ENCODE results near the gene RHOJ. TPM values are rescaled to one million over a fixed set of nuclear protein-coding genes. Genes with fewer than 3 reads are reported as not detected.

The RHOJ gene
- total and polyA plus RNA-seq, 3 donors from 2014 or later, result 8.3 to 18.6 (median 8.4) TPM

DNA sequence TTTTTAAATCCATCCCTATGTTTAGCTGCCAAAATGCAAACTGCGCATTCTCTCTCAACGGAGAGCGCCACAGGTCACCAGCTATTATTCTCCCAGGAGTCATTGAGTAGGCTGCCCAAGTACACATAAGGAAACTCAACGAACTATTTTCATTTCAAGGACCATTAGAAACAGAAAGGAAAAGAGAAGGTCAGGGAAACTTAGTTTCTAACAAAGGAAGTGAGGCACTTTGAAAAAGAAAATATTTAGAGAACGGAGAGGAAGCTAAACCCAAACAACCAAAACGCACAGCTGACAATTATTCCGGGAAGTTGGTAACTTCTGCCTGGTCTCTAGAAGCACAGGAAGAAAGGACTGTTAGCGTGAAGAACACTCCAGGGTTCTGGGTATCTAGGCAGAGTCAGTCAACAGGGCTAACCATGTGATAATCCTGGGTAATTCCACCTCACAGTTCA, 91.0 kb downstream of the RHOJ start:
- TF ChIP-seq, protein P1, sequence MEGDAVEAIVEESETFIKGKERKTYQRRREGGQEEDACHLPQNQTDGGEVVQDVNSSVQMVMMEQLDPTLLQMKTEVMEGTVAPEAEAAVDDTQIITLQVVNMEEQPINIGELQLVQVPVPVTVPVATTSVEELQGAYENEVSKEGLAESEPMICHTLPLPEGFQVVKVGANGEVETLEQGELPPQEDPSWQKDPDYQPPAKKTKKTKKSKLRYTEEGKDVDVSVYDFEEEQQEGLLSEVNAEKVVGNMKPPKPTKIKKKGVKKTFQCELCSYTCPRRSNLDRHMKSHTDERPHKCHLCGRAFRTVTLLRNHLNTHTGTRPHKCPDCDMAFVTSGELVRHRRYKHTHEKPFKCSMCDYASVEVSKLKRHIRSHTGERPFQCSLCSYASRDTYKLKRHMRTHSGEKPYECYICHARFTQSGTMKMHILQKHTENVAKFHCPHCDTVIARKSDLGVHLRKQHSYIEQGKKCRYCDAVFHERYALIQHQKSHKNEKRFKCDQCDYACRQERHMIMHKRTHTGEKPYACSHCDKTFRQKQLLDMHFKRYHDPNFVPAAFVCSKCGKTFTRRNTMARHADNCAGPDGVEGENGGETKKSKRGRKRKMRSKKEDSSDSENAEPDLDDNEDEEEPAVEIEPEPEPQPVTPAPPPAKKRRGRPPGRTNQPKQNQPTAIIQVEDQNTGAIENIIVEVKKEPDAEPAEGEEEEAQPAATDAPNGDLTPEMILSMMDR (IDR thresholded peaks at IDR 0.05), result no peak
- no peak for TF ChIP-seq POLR2A (IDR thresholded peaks at IDR 0.05)
- H3K4me3 ChIP-seq, result no peak overlapping the region
- intact Hi-C loops (cut with DNase I; ENCODE audit: low total_unique reads), result no loop called here
- H3K9me3 ChIP-seq, result no peaks in the 10 kb centered on the region
- H3K27ac ChIP-seq, result no peak overlapping the region
- H3K36me3 ChIP-seq (ENCODE audit: low read depth, missing control alignments), result no peaks in the 10 kb centered on the region
- DNase-seq, result no peak
- 70 to 72% methylated on average over 8 of the region's 8 CpGs for WGBS, 2 donors
- no peaks in the 10 kb centered on the region for H3K27me3 ChIP-seq
- no peaks in the 10 kb centered on the region for H3K4me1 ChIP-seq

DNA sequence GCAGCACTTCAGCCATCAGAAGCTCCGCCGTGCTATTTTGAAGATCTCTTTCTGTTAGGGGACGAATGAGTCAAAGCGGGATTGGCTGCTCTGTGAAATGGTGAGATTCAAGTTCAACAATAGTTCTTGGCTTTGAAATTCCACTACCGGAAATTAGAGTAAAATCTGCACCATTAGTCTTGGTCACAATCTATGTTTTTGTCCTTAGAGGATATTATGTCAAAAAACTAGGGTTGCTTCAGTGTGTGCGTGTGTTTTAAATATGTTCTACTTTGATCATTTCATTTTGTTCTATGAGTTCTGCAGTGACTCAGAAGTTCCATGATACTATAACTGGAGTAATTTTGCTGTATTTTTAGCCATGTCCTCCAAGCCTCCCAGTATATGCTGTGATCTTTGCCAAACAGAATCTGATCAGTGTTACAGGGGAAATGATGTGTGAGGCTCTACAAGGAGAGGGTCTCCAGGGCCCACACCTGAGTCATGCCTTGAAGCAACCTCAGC, 91.9 kb downstream of the RHOJ start:
- Histone ChIP-seq H3K4me3 (no peak overlapping the region), H3K36me3 (ENCODE audit: low read depth, missing control alignments) (no peaks in the 10 kb centered on the region), H3K27me3 (no peaks in the 10 kb centered on the region), H3K27ac (no peak overlapping the region), H3K4me1 (peaks cover 2% of the 10 kb centered on the region), H3K9me3 (no peaks in the 10 kb centered on the region)
- WGBS, 2 donors, result 85 to 86% methylated on average over 6 of the region's 6 CpGs
- DNase-seq, result no peak
- TF ChIP-seq POLR2A (IDR thresholded peaks at IDR 0.05), result no peak
- TF ChIP-seq, protein P1 (IDR thresholded peaks at IDR 0.05), result no peak
- intact Hi-C loops (cut with DNase I; ENCODE audit: low total_unique reads), result no loop called here

DNA sequence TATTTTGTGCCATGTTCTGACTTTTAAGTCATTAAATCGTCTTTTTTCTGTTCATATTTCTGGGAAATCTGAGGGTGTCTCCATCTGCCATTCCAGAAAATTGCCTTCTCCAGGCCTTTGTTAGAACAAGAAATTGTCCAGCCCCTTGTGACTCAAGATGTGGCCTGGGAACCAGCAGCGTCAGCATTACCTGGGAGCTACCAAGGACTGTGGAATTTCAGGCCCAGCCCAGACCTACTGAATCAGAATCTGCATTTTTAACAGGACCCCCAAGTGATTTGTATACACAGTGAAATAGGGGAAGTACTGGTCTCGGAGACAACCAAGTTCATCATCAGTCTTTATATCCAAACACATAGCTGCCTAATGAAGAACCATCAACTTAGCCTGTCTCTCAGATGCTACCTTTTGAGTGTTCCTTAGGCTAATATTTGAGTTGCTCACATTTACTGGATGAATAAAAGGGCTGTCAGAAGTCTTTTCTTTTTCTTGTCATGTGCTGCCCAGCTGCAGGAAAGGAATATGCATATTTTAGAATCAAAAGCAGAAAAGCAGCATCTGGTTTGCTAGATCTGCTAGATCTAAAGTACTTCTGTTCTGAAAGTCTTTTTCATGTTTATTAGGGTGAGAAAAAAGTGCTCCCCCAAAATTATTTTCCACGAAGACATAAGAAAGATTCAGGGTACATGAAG, 93.3 kb downstream of the RHOJ start:
- TF ChIP-seq, protein P1 (IDR thresholded peaks at IDR 0.05), result no peak
- intact Hi-C loops (cut with DNase I; ENCODE audit: low total_unique reads), result no loop called here
- Histone ChIP-seq H3K4me1 (peaks cover 16% of the 10 kb centered on the region), H3K4me3 (no peak overlapping the region), H3K27me3 (no peaks in the 10 kb centered on the region), H3K36me3 (ENCODE audit: low read depth, missing control alignments) (no peaks in the 10 kb centered on the region), H3K9me3 (no peaks in the 10 kb centered on the region), H3K27ac (no peak overlapping the region)
- DNase-seq, result no peak
- WGBS, 2 donors, result 74 to 83% methylated on average over 4 of the region's 4 CpGs

DNA sequence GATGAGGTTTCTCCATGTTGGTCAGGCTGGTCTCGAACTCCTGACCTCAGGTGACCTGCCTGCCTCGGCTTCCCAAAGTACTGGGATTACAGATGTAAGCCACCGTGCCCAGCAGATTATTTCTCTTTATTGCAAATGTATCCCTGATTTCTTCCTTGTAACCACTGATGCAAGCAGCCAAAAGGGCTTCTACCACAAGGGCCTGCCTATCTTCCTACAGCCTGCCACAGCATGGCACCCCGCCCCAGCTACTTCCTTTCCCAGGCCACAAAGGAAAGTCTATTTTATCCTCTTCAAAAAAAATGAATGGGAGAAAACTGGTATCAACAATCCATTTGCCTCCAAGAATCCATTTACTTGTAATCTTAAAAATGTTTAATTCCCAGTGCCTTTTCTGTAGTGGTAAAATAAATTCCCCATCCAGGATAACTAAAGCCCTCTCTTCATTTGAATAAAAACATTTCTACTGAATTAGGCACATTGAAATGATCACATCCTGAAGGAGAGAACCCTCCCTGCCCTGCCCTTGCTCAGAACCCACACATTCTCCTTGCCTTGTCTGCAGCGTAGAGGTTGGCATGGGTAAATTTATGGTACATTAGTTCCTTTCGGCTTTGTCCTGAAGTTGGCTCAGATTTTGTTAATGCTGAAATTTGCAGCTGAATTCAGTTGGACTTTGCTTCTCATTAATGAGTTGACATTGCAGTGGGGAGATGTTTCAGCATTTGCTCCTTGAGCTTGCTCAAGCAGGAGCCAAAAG, 95.3 kb downstream of the RHOJ start:
- H3K9me3 ChIP-seq, result no peaks in the 10 kb centered on the region
- no peak for TF ChIP-seq POLR2A (IDR thresholded peaks at IDR 0.05)
- TF ChIP-seq, protein P1 (IDR thresholded peaks at IDR 0.05), result no peak
- 73% methylated on average over 6 of the region's 6 CpGs for WGBS, 2 donors
- H3K27me3 ChIP-seq, result no peaks in the 10 kb centered on the region
- no peak for DNase-seq
- H3K36me3 ChIP-seq (ENCODE audit: low read depth, missing control alignments), result no peaks in the 10 kb centered on the region
- H3K27ac ChIP-seq, result no peak overlapping the region
- intact Hi-C loops (cut with DNase I; ENCODE audit: low total_unique reads), result no loop called here
- no peak overlapping the region for H3K4me3 ChIP-seq
- H3K4me1 ChIP-seq, result peaks cover 16% of the 10 kb centered on the region

Data from testis (tissue), 3 donors.